Esophagus (tissue), 2 donors: ENCODE data around the gene DHRS7B. TPM values are rescaled to one million over a fixed set of nuclear protein-coding genes. Genes with fewer than 3 reads are reported as not detected.

Source experiments
- H3K27ac ChIP-seq, 2 donors: one replicate each; pipeline ENCODE4 v1.5.1; 2013; ENCODE audit warnings: low read depth in 2 of 2, mild to moderate bottlenecking in 2 of 2, inconsistent platforms in 1 of 2, low read length in 1 of 2, moderate library complexity in 1 of 2
- H3K27me3 ChIP-seq, 2 donors: one replicate each; pipeline ENCODE4 v1.6.1; 2013; ENCODE audit warnings: low read length in 2 of 2, control low read depth in 1 of 2, mild to moderate bottlenecking in 1 of 2; ENCODE audit not compliant: insufficient read depth in 2 of 2, control insufficient read depth in 1 of 2
- H3K36me3 ChIP-seq, 2 donors: one replicate each; pipeline ENCODE4 v1.6.1; 2013; ENCODE audit warnings: low read length in 1 of 2; ENCODE audit not compliant: control insufficient read depth in 2 of 2, insufficient read depth in 2 of 2
- H3K4me1 ChIP-seq, 2 donors: one replicate each; pipeline ENCODE4 v1.6.1; 2013; ENCODE audit warnings: low read length in 1 of 2; ENCODE audit not compliant: control insufficient read depth in 2 of 2, insufficient read depth in 2 of 2
- H3K4me3 ChIP-seq, 2 donors: one replicate each; pipeline ENCODE4 v1.5.1; 2013; ENCODE audit warnings: low read length in 2 of 2, mild to moderate bottlenecking in 2 of 2, low read depth in 1 of 2, moderate library complexity in 1 of 2
- H3K9me3 ChIP-seq, 2 donors: one replicate each; pipeline ENCODE4 v1.6.1; 2013; ENCODE audit warnings: mild to moderate bottlenecking in 2 of 2, low read depth in 1 of 2, low read length in 1 of 2, moderate library complexity in 1 of 2; ENCODE audit not compliant: control insufficient read depth in 2 of 2, insufficient read depth in 1 of 2
- WGBS, 2 donors: extraction: QIAGEN DNeasy Blood & Tissue Kit; methylation state at CpG; one replicate each; pipeline ENCODE4 v1.1.7; 2013; 5-methylcytosine and 5-hydroxymethylcytosine counted together
- polyA plus RNA-seq, 2 donors: library from polyadenylated mRNA; stranded (reverse); fragments of 200-250 nt; gene quantifications; one replicate each; pipeline ENCODE4 v1.2.3, GENCODE V29; 2013
- donor health status: healthy with polysubstance abuse.
- donor health status: Bipolar disorder and iron deficiency.

DHRS7B gene
- polyA plus RNA-seq, 2 donors = 18.8 to 19.4 TPM

GRCh38 chr17:21233581-21234347 is 107.0 kb downstream of the DHRS7B start:
- WGBS, 2 donors = 61 to 73% methylated on average over 7 of the region's 7 CpGs
- Histone ChIP-seq H3K9me3 (no peaks in the 10 kb centered on the region), H3K27me3 (no peaks in the 10 kb centered on the region), H3K36me3 (no peaks in the 10 kb centered on the region), H3K27ac (no peak overlapping the region), H3K4me1 (no peaks in the 10 kb centered on the region), H3K4me3 (no peak overlapping the region)

GRCh38 chr17:21235921-21236320 is 109.2 kb downstream of the DHRS7B start:
- Histone ChIP-seq H3K27me3 (no peaks in the 10 kb centered on the region), H3K4me1 (no peaks in the 10 kb centered on the region), H3K27ac (no peak overlapping the region), H3K4me3 (no peak overlapping the region), H3K36me3 (no peaks in the 10 kb centered on the region), H3K9me3 (no peaks in the 10 kb centered on the region)
- 72 to 88% methylated on average over 1 of the region's 1 CpG for WGBS, 2 donors

- H3K4me1 ChIP-seq = no peaks in the 10 kb centered on the region
- no peaks in the 10 kb centered on the region for H3K9me3 ChIP-seq
- peaks cover 0 to 2% of the 10 kb centered on the region in 2 donors for H3K36me3 ChIP-seq
- no peak overlapping the region for H3K4me3 ChIP-seq
- no peaks in the 10 kb centered on the region for H3K27me3 ChIP-seq
- WGBS, 2 donors = 79 to 81% methylated on average over 12 of the region's 12 CpGs
- H3K27ac ChIP-seq = no peak overlapping the region
Measured at GRCh38 chr17:21239680-21240368, 113.1 kb downstream of the DHRS7B start.

- H3K36me3 ChIP-seq = peaks cover 0 to 2% of the 10 kb centered on the region in 2 donors
- WGBS, 2 donors = 71 to 76% methylated on average over 25 of the region's 25 CpGs
- H3K4me3 ChIP-seq = no peak overlapping the region
- H3K27ac ChIP-seq = no peak overlapping the region
- no peaks in the 10 kb centered on the region for H3K4me1 ChIP-seq
- H3K27me3 ChIP-seq = no peaks in the 10 kb centered on the region
- H3K9me3 ChIP-seq = no peaks in the 10 kb centered on the region
Measured at GRCh38 chr17:21240369-21241055, 113.7 kb downstream of the DHRS7B start.

Other genes with a start within 250 kb of the DHRS7B start
- 10 to 100 TPM; 19.6 to 29.9 TPM for gene USP22, start 84.0 kb upstream of the DHRS7B start, polyA plus RNA-seq
- gene TMEM11, start 87.2 kb downstream of the DHRS7B start, polyA plus RNA-seq = 10 to 100 TPM; 28.0 TPM
- gene NATD1, start 126.4 kb downstream of the DHRS7B start, polyA plus RNA-seq = 1 to 10 TPM; 2.3 to 3.2 TPM
- gene MAP2K3, start 157.7 kb downstream of the DHRS7B start, polyA plus RNA-seq = 10 to 100 TPM; 35.5 to 39.8 TPM
- gene KCNJ12, start 249.4 kb downstream of the DHRS7B start, polyA plus RNA-seq = under 1 TPM; 0.06 to 0.09 TPM